ENCODE data around the gene ABCC9. TPM values are rescaled to one million over a fixed set of nuclear protein-coding genes. Genes with fewer than 3 reads are reported as not detected.

The ABCC9 gene
- total RNA-seq = not detected

DNA sequence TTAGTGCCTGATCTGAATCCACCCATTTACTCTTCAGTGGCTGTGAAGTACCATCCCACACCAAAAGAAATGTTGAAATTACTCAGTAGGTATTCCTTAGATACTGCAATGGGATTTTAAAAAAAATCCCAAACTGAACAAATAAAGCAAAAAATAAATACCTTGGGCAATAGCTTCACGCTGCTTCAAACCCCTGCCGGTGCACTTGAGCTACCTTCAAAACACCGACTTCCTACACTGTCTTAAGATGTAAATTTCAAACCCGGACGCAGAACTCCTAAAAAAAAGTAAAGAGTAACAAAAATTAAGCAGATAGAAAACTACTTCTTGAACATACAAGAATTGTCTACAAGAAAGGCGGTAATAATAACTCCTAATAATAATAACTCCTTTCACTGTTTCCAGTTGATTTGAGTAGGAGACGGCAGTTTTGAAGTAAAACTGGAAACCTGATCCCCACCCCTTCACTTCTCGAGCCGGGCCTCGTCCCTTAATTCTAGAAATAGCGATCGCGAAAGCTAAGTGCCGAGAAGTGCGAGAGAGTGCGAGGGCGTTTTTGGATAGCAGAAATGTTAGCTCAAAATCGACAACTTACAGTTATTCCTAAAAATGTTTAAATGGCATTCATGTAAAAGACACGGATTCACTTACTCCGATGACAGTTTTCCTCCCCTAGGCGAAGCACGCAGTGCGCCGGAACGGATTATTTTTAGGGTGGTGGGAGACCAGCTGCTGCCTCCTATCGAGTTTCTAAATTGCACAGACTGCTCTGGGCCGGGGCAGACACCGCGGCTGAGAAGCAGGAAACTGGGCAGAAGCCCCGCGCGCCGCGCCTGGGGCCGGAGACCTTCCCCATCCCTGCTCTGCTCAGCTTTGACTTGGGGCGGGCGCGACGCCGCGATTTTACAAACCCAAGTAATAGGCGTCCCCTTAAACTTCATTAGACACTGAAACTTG, at the start of gene ABCC9:
ABCC9 (minus strand) TSS at position 878 of the 957 bp plus-strand sequence. CDS start 4,752 bp downstream, outside the sequence.
- ChIA-PET CTCF (no interaction called here), POLR2A (no interaction called here)
- ATAC-seq (peak; percentile 51), DNase-seq (no peak)
- peaks cover 13% of the 10 kb centered on the region for H3K4me1 Mint-ChIP-seq (ENCODE audit: low read depth)
- no peaks in the 10 kb centered on the region for H3K36me3 Mint-ChIP-seq (ENCODE audit: low read depth)
- H3K27me3 Mint-ChIP-seq (ENCODE audit: low read depth) = peaks cover 41% of the 10 kb centered on the region
- H3K9me3 Mint-ChIP-seq (ENCODE audit: insufficient read depth) = no peaks in the 10 kb centered on the region
- H3K4me3 Mint-ChIP-seq = peak within 1 kb of the TSS; percentile 42
- H3K27ac Mint-ChIP-seq = no peak within 1 kb of the TSS

DNA sequence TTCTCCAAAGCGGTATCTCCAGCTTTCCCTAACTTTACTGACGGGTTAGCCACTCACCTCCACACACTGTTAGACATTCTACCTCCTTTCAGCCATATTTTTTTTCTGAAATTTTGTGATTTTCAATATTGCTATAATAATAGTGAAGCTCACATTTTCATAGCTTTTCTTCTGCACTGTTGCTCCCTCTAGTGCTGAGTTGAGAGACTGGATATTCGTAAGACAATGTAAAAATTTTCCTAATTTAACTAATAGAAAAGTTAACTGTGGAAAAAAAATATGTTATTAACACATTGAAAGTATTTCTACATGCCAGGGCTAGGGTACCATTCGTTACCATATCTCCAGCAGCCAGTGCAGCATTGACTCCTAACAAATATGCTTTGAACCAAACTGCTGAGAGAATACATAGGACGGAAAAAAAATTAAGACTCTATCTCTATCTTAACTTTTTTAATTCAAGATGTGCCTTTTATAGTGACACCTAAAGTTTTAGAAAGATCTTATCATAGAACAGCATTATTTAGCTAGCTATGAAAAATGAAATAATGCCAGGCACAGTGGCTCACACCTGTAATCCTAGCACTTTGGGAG, 48.7 kb upstream of the ABCC9 start:
- DNase-seq (no peak), ATAC-seq (no peak)
- Mint-ChIP-seq H3K27me3 (ENCODE audit: low read depth) (peaks cover 9% of the 10 kb centered on the region), H3K4me1 (ENCODE audit: low read depth) (peaks cover 8% of the 10 kb centered on the region), H3K36me3 (ENCODE audit: low read depth) (no peaks in the 10 kb centered on the region), H3K9me3 (ENCODE audit: insufficient read depth) (no peaks in the 10 kb centered on the region), H3K27ac (no peak overlapping the region), H3K4me3 (no peak overlapping the region)
- ChIA-PET CTCF (interaction anchor here (0.9 to 2.3 kb wide), 7 partner anchors 12 to 345 kb away, joined by 3 to 13 read pairs (median 4); no protein-coding TSS in a partner anchor), POLR2A (no interaction called here)

GRCh38 chr12:21988619-21989018, 47.4 kb upstream of the ABCC9 start:
- DNase-seq = no peak
- ATAC-seq = no peak
- H3K27me3 Mint-ChIP-seq (ENCODE audit: low read depth) = peaks cover 9% of the 10 kb centered on the region
- H3K36me3 Mint-ChIP-seq (ENCODE audit: low read depth) = no peaks in the 10 kb centered on the region
- POLR2A ChIA-PET = no interaction called here
- peaks cover 8% of the 10 kb centered on the region for H3K4me1 Mint-ChIP-seq (ENCODE audit: low read depth)
- H3K9me3 Mint-ChIP-seq (ENCODE audit: insufficient read depth) = no peaks in the 10 kb centered on the region
- no peak overlapping the region for H3K4me3 Mint-ChIP-seq
- no peak overlapping the region for H3K27ac Mint-ChIP-seq
- CTCF ChIA-PET = interaction anchor here (1.0 to 1.6 kb wide), 2 partner anchors 13 to 280 kb away, joined by 3 read pairs; no protein-coding TSS in a partner anchor

- no peak overlapping the region for H3K4me3 Mint-ChIP-seq
- no peak for ATAC-seq
- no peak for DNase-seq
- H3K9me3 Mint-ChIP-seq (ENCODE audit: insufficient read depth) = no peaks in the 10 kb centered on the region
- peaks cover 3% of the 10 kb centered on the region for H3K4me1 Mint-ChIP-seq (ENCODE audit: low read depth)
- no peaks in the 10 kb centered on the region for H3K36me3 Mint-ChIP-seq (ENCODE audit: low read depth)
- CTCF ChIA-PET = no interaction called here
- POLR2A ChIA-PET = interaction anchor here (0.5 kb wide), 1 partner anchor 90 kb away, joined by 3 read pairs; no protein-coding TSS in a partner anchor
- H3K27ac Mint-ChIP-seq = no peak overlapping the region
- peaks cover 9% of the 10 kb centered on the region for H3K27me3 Mint-ChIP-seq (ENCODE audit: low read depth)
Measured at GRCh38 chr12:21987755-21988154, 46.5 kb upstream of the ABCC9 start.

DNA sequence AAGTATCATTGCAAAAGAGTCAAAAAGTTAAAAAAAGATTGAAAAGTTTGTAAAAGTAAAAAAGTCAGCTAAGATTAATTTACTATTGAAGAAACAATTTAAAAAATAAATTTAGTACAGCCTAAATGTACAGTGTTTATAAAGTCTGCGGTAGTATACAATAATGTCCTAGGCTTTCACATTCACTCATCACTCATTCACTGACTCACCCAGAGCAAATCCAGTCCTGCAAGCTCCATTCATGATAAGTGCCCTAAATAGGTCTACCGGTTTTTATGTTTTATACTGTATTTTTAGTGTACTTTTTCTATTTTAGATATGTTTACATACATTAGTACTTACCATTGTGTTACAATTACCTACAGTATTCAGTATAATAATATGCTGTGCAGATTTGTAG, 43.9 kb upstream of the ABCC9 start:
- CTCF ChIA-PET = no interaction called here
- Mint-ChIP-seq H3K27me3 (ENCODE audit: low read depth) (peaks cover 7% of the 10 kb centered on the region), H3K4me1 (ENCODE audit: low read depth) (no peaks in the 10 kb centered on the region), H3K27ac (no peak overlapping the region), H3K4me3 (no peak overlapping the region), H3K9me3 (ENCODE audit: insufficient read depth) (no peaks in the 10 kb centered on the region), H3K36me3 (ENCODE audit: low read depth) (no peaks in the 10 kb centered on the region)
- no peak for DNase-seq
- POLR2A ChIA-PET = no interaction called here
- ATAC-seq = no peak

DNA sequence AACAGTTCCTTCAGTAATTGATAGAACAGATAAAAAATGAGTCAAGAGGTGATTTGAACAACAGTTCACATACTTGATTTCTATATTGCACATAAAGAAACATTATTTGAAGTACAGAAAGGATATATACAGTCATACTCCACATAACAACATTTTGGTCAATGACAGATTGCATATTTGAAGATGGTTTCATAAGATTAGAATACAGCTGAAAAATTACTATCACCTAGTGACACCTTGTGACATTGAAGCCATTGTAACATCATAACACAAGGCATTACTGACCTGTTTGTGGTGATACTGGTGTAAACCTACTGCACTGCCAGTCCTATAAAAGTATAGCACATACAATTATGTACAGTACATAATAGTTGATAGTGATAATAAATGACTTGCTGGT, 43.1 kb upstream of the ABCC9 start:
- peaks cover 8% of the 10 kb centered on the region for H3K27me3 Mint-ChIP-seq (ENCODE audit: low read depth)
- no peak for DNase-seq
- H3K4me1 Mint-ChIP-seq (ENCODE audit: low read depth) = peaks cover under 1% of the 10 kb centered on the region

DNA sequence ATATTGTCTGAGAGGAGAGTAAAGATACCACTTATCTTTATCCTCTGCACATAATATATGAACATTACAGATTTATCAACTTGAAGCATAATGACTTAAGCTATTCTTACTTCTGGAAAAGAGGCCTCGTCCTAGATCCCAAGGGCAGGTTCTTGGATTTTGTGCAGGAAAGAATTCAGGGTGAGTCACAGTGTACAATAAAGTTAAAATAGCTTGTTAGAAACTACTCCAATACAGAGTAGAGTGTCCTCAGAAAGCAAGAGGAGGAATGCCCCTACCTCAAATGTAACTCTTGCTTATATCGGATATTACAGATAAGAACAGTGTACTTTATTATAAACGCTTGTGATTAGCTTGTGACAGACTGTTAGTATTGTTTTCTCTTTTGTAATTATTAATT, 41.9 kb upstream of the ABCC9 start:
- peaks cover 3% of the 10 kb centered on the region for H3K4me1 Mint-ChIP-seq (ENCODE audit: low read depth)
- H3K4me3 Mint-ChIP-seq = no peak overlapping the region
- H3K27ac Mint-ChIP-seq = no peak overlapping the region
- H3K9me3 Mint-ChIP-seq (ENCODE audit: insufficient read depth) = no peaks in the 10 kb centered on the region
- ChIA-PET CTCF (interaction anchor here (1.5 kb wide), 1 partner anchor 285 kb away, joined by 3 read pairs; no protein-coding TSS in a partner anchor), POLR2A (no interaction called here)
- no peaks in the 10 kb centered on the region for H3K36me3 Mint-ChIP-seq (ENCODE audit: low read depth)
- no peak for ATAC-seq
- no peak for DNase-seq
- peaks cover 11% of the 10 kb centered on the region for H3K27me3 Mint-ChIP-seq (ENCODE audit: low read depth)

More for the DNA sequence above, 43.1 kb upstream of the ABCC9 start:
- CTCF ChIA-PET = interaction anchor here (1.5 kb wide), 1 partner anchor 287 kb away, joined by 3 read pairs; no protein-coding TSS in a partner anchor
- Mint-ChIP-seq H3K27ac (no peak overlapping the region), H3K36me3 (ENCODE audit: low read depth) (no peaks in the 10 kb centered on the region), H3K9me3 (ENCODE audit: insufficient read depth) (no peaks in the 10 kb centered on the region), H3K4me3 (no peak overlapping the region)
- POLR2A ChIA-PET = no interaction called here
- ATAC-seq = no peak

- CTCF ChIA-PET = no interaction called here
- POLR2A ChIA-PET = no interaction called here
- Mint-ChIP-seq H3K36me3 (ENCODE audit: low read depth) (no peaks in the 10 kb centered on the region), H3K4me1 (ENCODE audit: low read depth) (peaks cover 3% of the 10 kb centered on the region), H3K27me3 (ENCODE audit: low read depth) (peaks cover 4% of the 10 kb centered on the region), H3K4me3 (no peak overlapping the region), H3K9me3 (ENCODE audit: insufficient read depth) (no peaks in the 10 kb centered on the region), H3K27ac (no peak overlapping the region)
- ATAC-seq = no peak
- DNase-seq = no peak
Measured at GRCh38 chr12:21980544-21980943, 39.3 kb upstream of the ABCC9 start.

GRCh38 chr12:21975293-21975692, 34.1 kb upstream of the ABCC9 start:
- DNase-seq (no peak), ATAC-seq (no peak)
- POLR2A ChIA-PET = no interaction called here
- Mint-ChIP-seq H3K4me1 (ENCODE audit: low read depth) (peaks cover 3% of the 10 kb centered on the region), H3K27me3 (ENCODE audit: low read depth) (peaks cover 7% of the 10 kb centered on the region), H3K27ac (no peak overlapping the region), H3K36me3 (ENCODE audit: low read depth) (no peaks in the 10 kb centered on the region), H3K4me3 (no peak overlapping the region), H3K9me3 (ENCODE audit: insufficient read depth) (no peaks in the 10 kb centered on the region)
- CTCF ChIA-PET = no interaction called here

- CTCF ChIA-PET = no interaction called here
- POLR2A ChIA-PET = no interaction called here
Measured at GRCh38 chr12:21973221-21973620, 32.0 kb upstream of the ABCC9 start.

DNA sequence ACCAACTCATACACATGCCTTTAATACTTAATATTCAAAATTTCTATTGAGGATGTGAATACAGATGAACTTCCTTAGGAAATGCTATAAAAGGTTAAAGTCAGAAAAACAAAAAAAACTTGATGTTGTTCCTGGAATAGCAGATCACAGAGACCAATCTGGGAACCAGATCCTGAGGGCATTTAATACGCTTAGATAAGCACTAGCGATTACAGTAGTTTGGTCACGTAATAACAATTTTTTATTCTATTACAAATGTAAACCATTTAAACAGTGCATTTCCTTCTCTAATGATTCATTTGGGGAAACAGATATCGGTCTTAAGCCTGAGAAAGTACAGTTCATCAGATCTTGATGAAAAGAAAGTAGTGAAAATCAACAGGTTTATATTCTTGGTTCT, 30.8 kb upstream of the ABCC9 start:
- ATAC-seq = no peak
- Mint-ChIP-seq H3K36me3 (ENCODE audit: low read depth) (no peaks in the 10 kb centered on the region), H3K27ac (no peak overlapping the region), H3K9me3 (ENCODE audit: insufficient read depth) (no peaks in the 10 kb centered on the region), H3K27me3 (ENCODE audit: low read depth) (peaks cover 3% of the 10 kb centered on the region), H3K4me1 (ENCODE audit: low read depth) (no peaks in the 10 kb centered on the region), H3K4me3 (no peak overlapping the region)
- DNase-seq = no peak
- CTCF ChIA-PET = no interaction called here
- POLR2A ChIA-PET = no interaction called here

More at GRCh38 chr12:21973221-21973620, 32.0 kb upstream of the ABCC9 start:
- peaks cover 3% of the 10 kb centered on the region for H3K27me3 Mint-ChIP-seq (ENCODE audit: low read depth)
- H3K36me3 Mint-ChIP-seq (ENCODE audit: low read depth) = no peaks in the 10 kb centered on the region
- no peaks in the 10 kb centered on the region for H3K4me1 Mint-ChIP-seq (ENCODE audit: low read depth)
- DNase-seq (no peak), ATAC-seq (no peak)
- no peak overlapping the region for H3K4me3 Mint-ChIP-seq
- no peaks in the 10 kb centered on the region for H3K9me3 Mint-ChIP-seq (ENCODE audit: insufficient read depth)
- H3K27ac Mint-ChIP-seq = no peak overlapping the region

- POLR2A ChIA-PET = no interaction called here
- H3K4me1 Mint-ChIP-seq (ENCODE audit: low read depth) = no peaks in the 10 kb centered on the region
- DNase-seq (no peak), ATAC-seq (no peak)
- no peaks in the 10 kb centered on the region for H3K9me3 Mint-ChIP-seq (ENCODE audit: insufficient read depth)
- peaks cover 3% of the 10 kb centered on the region for H3K27me3 Mint-ChIP-seq (ENCODE audit: low read depth)
- H3K4me3 Mint-ChIP-seq = no peak overlapping the region
- CTCF ChIA-PET = no interaction called here
- no peak overlapping the region for H3K27ac Mint-ChIP-seq
- no peaks in the 10 kb centered on the region for H3K36me3 Mint-ChIP-seq (ENCODE audit: low read depth)
Measured at GRCh38 chr12:21971344-21971743, 30.1 kb upstream of the ABCC9 start.

Data from activated CD8-positive, alpha-beta T cell treated with anti-CD3 and anti-CD28 coated beads, Interleukin-2, amount 10 ng/mL, durations not matched to agents 7 days and 5 days (primary cell).